Left forelimb (tissue), 1 donor: ENCODE results near the gene RBM19.

Experiments used
- DNase-seq: peaks from one replicate; pipeline ENCODE4 v3.0.0-alpha.2; 2018; ENCODE audit warnings: low spot score

RBM19 gene

DNA sequence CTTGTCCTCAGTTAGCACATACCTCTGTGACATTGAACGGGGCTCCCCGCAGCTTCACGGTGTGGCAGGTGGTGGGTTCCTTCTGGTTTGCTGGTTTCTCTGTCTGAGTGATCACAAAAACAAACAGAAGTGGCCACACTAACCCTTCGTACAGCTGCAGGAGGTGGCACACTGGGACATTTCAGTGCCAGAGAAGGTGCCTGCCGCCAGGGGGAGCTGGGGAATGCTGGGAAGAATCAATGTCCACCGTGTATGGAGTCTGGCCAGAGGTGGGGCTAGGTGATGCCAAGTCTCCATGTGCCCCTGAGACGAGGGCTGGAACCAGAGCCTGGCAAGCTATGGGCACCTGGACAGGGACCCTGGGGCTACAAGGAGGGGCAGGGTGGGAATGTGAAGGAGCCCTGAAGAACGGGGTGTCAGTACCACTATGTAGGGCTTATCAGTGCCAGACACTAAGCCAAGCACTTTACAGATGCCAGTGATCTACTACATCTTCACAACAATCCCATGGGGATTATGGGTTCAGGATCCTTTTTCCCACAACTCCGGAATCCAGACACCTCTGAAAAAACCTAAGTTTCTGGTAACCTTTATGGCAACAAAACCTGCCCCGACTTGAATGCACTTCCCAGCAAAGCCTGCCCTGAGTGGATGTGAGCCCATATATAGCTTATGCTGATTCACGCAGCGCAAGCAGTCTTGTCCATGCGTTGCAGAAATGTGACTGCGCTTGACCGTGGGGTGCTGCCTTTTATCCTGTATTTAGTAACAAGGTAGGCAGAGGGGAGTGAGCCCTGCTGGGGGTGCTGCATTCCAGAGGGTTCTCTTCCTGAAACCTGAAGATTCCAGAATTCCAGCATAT is 10.8 kb downstream of the RBM19 start:
- no peak for DNase-seq

DNA sequence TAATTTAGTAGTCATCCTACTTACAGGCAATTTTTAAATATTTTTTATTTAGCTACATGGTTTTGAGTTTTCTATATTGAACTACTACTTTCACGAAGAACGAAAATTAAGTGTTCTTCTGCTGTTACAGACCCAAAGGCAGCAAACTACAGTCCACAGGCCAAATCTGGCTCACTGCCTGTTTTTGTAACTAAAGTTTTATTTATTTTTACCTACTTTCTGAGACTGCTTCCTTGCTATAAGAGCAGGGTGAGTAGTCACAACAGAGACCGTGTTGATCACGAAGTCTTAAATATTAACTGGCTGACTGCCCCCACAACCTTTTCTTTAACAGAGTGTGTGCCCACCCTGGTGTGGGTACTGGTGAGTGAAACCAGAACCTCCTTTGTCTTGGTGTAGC is 11.6 kb downstream of the RBM19 start:
- DNase-seq = no peak

- no peak for DNase-seq
Observed at GRCh38 chr12:113950873-113951272, 15.3 kb downstream of the RBM19 start.

GRCh38 chr12:113949321-113950305 is 16.5 kb downstream of the RBM19 start:
- no peak for DNase-seq

DNA sequence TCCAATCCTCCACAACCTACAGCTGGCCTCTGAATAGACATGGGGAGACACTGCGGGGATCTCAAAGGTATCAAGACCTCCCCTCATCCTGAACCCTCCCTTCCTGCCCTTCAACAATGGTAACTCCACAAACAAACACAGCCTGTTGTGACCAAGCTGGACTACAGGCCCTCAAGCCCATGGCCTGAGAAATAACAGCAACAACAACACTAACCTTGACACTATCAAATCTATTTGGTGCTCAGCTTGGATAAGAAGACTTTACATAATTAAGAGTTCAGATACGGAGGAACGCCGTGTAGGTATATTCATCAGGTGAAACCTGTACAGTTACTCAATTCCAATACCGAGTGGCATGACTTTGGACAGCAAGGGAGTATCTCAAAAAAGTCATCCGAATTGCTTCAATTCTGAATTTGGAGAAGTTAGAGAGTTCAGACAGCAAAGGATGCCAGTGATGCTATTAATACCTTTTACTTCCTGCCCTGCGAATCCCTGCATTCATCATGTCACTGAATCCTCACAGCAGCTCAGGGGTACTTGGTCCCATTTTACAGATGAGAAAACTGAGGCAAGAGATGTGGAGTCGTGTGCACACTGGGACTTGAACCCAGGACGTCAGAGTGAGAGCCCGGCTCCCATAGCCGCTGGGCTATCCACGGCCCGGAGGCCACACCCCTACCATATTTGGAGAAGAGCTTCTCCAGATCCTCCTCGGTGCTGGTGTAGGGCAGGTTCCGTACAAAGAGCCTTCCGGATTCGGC is 17.8 kb downstream of the RBM19 start:
- DNase-seq = no peak

DNA sequence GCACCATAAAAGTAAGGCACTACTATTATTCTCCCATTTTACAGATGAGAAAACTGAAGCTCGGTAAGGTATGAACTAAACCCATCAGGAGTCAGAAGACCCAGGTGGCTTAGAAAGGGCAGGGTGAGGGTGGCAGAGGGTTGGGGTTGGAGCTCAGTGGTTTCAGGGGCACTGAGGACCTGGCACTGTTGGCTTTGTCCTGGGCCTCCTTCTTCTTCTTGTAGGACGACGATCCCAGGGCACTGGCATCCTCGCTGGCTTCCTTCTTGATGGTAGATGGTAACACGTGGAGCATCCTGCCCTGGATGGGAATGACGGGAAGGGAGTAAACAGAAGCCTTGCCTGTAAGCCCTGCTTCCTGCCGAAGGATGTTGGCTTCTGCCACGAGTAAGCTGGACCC is 19.9 kb downstream of the RBM19 start:
- no peak for DNase-seq

DNA sequence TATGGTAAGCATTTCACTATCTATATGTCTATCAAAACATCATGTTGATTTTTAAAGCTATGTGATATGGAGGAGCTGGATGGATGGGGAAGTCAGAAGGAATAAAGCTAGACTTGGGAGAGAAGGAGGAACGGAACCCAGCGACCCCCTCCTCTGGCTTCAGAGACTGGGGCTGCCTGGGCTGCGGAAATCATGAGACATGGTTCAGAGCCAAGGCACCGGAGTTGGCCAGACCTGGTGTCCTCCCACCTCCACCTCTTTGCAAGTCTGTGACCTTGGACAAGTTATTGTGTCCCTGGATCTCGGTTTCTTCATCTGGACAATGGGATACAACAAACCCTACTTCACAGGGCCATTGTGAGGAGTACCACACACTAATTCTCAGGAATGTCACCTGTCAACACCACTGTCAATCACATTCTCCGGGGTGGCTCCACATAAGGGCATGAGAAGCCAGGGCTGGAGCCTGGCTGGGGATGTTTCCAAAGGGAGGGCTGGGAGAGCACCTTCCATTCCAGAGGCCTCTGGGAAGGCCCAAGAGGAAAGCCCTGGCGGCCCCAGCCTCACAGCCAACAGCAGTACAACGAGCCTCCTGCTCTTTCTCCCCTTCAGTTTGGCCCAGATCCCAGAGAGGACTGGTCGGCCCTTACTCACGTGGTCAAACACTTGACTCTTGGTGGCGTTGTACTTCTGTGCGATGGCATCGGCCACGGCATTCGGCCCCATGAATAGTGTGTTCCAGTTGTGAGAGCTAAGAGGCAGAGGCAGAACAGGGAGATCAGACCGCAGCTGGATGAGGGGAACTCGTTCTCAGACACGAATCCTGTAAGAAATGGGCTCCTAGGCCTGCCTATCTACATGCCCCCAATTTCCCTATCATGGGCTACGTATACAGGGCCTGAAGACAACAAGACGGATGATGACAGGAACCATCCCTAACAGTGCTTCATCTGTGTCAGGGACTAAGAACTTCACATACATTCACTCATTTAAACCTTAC is 20.7 kb downstream of the RBM19 start:
- DNase-seq = no peak

GRCh38 chr12:113942209-113942608 is 23.9 kb downstream of the RBM19 start:
- no peak for DNase-seq

DNA sequence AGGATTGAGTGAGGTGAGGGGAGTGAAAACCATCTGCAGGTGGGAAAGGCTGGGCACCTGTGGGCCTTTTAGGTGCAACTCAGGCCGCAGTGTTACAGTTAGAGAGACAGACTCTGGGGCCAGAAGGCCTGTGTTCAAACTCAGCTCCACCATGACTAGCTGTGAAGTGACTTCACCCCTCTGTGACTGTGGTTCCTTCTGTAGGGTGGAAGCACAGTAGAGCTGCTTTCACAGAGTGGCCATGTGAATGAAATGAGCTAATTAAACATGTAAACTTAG is 25.0 kb downstream of the RBM19 start:
- DNase-seq = no peak

GRCh38 chr12:113940357-113941207 is 25.5 kb downstream of the RBM19 start:
- no peak for DNase-seq

- DNase-seq = no peak
Observed at GRCh38 chr12:113939867-113940266, 26.3 kb downstream of the RBM19 start.

DNA sequence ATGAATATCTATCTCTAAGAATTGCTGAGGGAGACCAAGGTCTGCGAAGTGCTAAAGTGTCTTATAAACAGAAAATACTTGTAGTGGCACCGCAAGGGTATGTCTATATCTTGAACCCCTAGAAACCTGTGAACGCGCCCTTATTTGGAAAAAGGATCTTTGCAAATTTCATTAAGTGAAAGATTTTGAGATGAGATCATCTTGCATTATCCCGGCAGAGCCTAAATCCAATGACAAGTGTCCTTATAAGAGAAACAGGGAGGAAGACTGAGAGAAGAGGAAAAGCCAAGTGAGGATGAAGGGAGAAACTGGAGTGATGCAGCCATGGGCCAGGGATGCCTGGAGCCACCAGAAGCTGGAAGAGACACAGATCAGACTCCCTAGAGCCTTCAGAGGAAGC is 27.7 kb downstream of the RBM19 start:
- DNase-seq = no peak

GRCh38 chr12:113936460-113936859 is 29.7 kb downstream of the RBM19 start:
- DNase-seq = no peak

GRCh38 chr12:113935459-113935858 is 30.7 kb downstream of the RBM19 start:
- DNase-seq = no peak

GRCh38 chr12:113934946-113935345 is 31.2 kb downstream of the RBM19 start:
- DNase-seq = no peak

GRCh38 chr12:113934060-113934814 is 31.9 kb downstream of the RBM19 start:
- no peak for DNase-seq

- DNase-seq = no peak
Observed at GRCh38 chr12:113933201-113933786, 32.8 kb downstream of the RBM19 start.

GRCh38 chr12:113932381-113933196 is 33.5 kb downstream of the RBM19 start:
- DNase-seq = no peak
